Body of pancreas (tissue), 4 donors: ENCODE results near the gene ESYT1.

ENCODE experiments used
- CTCF ChIP-seq, 7 experiments: fragments of 450-650 bp in 4 of 7; fragments of 200-600 bp in 3 of 7; sonication (generic) in 3 of 7; IDR thresholded peaks; one replicate each; pipeline ENCODE4 v1.5.1; 2016 to 2019; ENCODE audit warnings: antibody characterized with exemption in 7 of 7
- POLR2A ChIP-seq, 3 donors: fragments of 450-650 bp; IDR thresholded peaks; one replicate each; pipeline ENCODE4 v1.6.1; 2016; ENCODE audit warnings: antibody characterized with exemption in 3 of 3, mild to moderate bottlenecking in 2 of 3

- no peak for TF ChIP-seq CTCF (IDR thresholded peaks at IDR 0.05)
- no peak for TF ChIP-seq POLR2A (IDR thresholded peaks at IDR 0.05)
Measured at GRCh38 chr12:56164345-56164729, 36.3 kb downstream of the ESYT1 start.
